Activated CD4-positive, alpha-beta T cell treated with anti-CD3 and anti-CD28 coated beads, Interleukin-2, Interleukin-6, amounts not matched to agents 100 ng/mL and 50 ng/mL, durations not matched to agents 16 hours and 8 hours (primary cell): ENCODE results near the gene ZNF71.

Experiments
- DNase-seq: peaks from one replicate; pipeline ENCODE4 v3.0.0-alpha.2; 2020

The ZNF71 gene

DNA sequence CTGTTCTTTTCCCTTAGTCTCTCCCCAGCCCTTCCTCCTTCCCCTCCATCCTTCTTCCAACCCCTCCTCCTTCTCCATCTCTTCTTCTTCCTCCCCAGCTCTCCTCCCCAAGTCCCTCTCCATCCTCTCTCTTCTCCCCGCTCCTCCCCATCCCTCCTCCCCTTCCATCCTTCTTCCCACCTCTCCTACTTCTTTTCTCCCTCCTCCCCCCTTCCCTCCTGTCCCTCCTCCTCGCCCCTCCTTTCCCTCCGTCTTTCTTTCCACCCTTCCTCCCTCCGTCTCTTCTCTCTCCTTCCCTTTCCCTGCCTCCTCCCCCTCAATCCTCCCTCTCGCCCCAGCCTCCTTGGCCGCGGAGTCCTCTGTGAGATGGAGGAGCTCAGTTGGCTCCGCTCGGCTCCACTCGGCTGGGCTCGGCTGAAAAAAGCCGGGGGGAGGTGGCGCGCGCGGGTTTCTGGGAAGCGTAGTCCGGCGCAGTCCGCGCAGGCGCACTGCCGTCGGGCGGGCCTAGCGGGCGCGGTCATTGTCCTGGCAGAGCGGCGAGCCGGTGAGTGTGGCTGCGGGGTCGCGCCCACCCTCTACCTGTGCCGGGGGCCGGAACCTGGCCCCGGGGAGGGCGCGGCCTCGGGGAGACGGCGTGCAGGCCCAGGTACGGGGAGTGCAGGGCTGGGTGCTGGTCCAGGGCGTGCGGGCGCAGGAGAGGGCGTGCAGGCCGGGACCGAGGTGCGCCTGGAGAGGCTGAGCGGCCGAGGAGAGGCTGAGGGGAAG is at the start of gene ZNF71:
Gene ZNF71 (plus strand): TSS at position 520 of the 765 bp plus-strand sequence. CDS start 6,257 bp downstream, outside the sequence.
- peak; percentile 92 for DNase-seq

- no peak for DNase-seq
Measured at GRCh38 chr19:56547535-56547934, 47.6 kb upstream of the ZNF71 start.

DNA sequence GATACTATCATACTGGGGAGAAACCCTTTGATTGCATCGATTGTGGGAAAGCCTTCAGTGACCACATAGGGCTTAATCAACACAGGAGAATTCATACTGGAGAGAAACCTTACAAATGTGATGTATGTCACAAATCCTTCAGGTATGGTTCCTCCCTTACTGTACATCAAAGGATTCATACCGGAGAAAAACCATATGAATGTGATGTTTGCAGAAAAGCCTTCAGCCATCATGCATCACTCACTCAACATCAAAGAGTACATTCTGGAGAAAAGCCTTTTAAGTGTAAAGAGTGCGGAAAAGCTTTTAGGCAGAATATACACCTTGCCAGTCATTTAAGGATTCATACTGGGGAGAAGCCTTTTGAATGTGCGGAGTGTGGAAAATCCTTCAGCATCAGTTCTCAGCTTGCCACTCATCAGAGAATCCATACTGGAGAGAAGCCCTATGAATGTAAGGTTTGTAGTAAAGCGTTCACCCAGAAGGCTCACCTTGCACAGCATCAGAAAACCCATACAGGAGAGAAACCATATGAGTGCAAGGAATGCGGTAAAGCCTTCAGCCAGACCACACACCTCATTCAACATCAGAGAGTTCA is 40.7 kb upstream of the ZNF71 start:
- no peak for DNase-seq

DNA sequence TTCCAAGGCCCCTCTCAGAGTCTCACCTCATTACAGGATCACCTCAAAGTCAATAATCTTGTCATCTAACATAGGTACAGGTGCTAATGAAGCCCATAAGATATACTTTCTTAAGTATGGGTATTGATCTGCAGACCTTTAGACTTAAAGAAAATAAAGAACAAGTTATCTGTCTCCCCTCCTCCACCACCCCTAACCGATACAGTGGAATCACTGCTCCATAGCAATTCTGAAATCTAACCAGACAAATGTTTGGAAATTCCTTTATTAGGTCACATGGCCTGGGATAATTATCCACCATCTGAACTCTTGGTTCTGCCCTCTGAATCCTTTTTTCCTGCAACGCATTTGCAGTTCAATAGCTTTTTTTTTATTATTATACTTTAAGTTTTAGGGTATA is 32.3 kb upstream of the ZNF71 start:
- DNase-seq: no peak

DNA sequence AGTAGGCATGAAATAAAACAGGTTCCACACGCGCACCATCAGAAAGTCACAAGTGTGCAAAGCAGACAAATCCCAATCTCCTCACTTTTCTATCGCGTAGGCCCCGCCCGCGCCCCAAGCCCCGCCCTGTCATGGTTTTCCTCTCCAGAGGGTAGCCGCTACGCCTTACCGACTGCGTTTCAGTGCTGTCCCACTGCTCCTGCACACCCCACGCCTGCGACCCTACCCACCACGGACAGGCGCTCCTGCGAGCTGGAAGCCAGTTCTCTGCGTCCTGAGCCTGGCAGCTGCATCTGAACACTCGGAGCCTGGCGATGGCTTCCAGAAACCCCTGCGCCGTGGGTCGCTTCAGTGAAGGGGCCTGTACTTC is 28.2 kb upstream of the ZNF71 start:
- peak; percentile 38 for DNase-seq

DNA sequence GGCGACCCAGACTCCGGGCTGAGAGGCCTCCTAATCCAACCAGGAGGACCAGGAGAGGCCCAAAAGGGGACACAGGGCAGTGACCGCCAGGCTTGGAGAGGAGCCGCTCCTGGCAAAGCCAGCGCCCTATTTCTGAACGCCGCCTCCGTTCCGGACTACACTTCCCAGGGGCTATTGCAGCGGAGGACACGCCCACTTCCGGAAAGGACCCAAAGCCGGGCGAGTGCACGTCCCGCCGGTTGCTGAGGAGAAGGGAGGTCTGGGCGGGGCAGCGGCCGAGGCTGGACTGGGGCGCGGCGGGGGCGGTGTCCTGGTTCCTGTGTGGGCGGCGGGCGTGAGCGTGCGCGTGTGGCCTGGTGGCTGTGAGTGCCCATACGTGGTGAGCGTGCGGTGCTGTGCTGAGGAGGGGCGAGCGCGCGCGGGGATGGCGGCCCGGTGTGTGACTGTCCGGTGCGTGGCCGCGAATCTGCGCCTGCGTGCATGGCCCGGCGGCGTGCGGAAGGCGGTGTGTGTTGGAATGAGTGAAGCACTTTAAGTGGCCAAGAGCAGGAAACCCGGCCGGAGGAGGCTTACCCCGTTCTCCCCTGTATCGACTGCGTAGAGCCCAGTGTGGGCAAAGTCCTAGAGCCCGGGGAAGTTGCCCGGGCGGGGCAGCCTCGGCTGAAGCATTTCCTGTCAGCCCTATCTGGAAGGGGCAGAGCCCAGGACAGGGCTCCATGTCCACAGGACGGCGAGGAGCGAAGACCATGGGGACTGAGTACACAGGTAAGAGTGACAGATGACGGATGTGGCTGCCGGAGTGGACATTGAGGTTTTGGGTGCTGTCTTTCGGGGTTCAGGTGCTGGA is 27.6 kb upstream of the ZNF71 start, which contains the start of gene ZNF470:
Gene ZNF470 (plus strand): TSS at position 195 of the 847 bp plus-strand sequence. CDS start 2,844 bp downstream, outside the sequence.
- DNase-seq: peak; percentile 91

GRCh38 chr19:56572589-56572988 is 22.5 kb upstream of the ZNF71 start:
- no peak for DNase-seq

- no peak for DNase-seq
Measured at GRCh38 chr19:56573914-56574313, 21.2 kb upstream of the ZNF71 start.

GRCh38 chr19:56577719-56578602 is 17.1 kb upstream of the ZNF71 start:
- DNase-seq: no peak

DNA sequence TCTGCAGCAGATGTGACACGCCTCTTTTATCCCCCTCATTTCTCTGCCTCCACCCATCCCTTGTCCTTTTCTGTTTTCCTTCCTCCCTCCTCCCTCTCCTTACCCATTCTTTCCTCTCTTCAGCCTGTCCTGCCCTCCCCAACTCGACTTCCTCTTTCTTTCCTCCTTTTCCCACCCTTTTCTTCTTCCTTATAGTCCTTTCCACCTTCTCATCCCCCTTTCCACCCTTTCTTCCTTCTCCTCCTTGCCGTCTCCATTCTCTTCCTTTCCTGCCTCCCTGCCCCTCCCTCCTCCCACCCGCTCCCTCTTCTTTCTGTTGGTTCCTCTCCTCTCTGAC is 688 bp upstream of the ZNF71 start:
- no peak for DNase-seq

DNA sequence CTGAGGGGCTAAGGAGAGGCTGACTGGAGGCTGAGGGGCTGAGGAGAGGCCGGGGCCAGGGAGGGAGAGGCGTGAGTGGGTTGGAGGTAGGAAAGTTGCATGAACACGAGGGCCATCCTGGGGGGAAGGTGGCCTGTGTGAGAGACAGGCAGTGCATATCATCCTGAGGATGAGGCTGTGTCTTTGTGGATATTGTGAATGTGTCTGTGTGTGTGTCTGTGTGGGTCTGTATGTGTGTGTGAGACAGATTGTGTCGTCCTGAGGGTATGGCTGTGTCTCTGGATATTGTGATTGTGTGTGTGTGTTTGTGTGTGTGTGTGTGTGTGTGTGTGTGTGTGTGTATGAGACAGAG is 422 bp downstream of the ZNF71 start:
- no peak for DNase-seq

DNA sequence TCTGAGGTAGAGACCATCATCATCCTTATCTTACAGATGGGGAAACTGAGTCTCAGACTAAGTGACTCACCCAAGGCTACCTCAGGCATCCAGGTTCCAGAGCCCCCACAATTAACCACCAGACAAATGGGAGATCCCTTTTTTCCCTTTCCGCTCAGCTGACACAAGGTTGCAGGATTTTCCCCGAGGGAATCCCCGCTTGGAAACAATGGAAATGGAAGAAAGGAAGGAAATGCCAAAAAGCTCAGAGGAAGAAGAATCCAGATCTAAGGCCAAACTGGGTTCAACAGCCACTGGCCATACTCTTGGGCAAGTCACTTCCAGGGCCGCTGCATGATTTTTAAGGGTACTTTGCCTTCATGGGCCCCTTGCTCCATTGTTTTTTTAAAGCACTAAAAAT is 1.6 kb downstream of the ZNF71 start:
- no peak for DNase-seq

- DNase-seq: no peak
Measured at GRCh38 chr19:56597696-56598095, 2.6 kb downstream of the ZNF71 start.

DNA sequence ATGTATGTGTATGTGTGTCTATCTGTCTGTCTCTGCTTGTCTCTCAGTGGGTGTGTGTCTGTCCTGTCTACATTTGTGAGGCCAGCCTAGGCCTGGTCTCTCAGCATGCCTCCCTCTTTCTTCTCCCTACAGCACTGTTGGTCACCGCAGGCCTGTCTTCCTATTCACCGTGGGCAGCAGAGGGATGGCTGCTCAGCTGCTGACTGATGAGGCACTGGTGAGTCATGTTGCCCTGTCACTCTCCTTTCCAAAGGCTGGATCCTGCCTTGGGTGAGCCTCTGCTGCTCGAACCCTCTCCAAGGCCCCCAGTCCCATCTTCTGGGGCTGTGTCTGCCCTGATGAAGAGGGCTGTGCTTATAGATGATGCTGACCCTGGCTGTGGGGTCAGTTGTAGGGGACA is 6.3 kb downstream of the ZNF71 start:
- no peak for DNase-seq

DNA sequence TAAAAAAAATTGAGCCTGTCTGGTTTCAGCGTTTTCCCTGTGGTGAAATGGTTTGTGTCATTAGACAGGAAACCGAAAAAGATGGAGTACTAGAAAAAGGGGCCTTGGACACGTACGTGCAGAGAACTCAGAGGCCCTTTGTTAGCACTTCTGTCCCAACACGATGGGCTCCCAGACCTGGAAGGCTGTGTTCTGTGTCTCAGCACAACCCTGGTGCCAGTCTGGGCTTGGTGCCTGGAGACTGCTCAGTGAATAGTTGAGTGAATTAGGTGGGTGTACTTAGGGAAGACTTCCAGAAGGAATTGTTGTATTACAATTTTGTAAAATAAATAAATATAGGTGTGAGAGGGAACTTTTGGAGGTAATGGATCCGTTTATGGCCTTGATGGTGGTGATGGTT is 8.7 kb downstream of the ZNF71 start:
- no peak for DNase-seq

DNA sequence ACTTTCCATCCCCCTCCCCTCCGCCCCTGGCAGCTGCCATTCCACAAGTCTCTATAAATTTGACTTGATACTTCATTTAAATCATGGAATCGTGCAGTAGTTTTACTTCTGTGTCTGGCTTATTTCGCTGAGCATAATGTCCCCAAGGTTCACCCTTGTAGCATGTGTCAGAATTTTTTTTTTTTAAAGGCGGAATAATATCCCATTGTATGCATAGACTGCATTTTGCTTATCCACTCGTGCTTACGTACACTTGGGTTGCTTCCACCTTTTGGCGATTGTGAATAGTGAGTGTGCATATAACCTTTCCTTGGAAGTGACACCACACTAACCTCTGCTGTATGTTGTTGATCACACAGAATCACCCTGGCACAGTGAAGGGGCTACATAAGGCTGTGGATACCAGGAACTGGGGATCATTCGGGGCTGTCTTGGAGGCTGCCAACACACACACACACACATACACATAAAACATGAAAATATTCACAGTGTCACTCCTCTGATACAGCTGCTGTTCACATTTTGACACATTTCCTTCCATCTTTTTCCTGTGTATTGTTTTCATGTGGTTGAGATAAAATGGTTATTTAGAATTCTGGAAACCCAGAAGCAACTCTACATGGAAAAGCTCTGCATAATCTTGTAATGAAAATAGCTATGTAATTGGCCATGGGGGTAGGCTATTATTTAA is 13.3 kb downstream of the ZNF71 start:
- DNase-seq: no peak

- no peak for DNase-seq
Measured at GRCh38 chr19:56611288-56611687, 16.2 kb downstream of the ZNF71 start.

- no peak for DNase-seq
Measured at GRCh38 chr19:56612737-56613136, 17.6 kb downstream of the ZNF71 start.

GRCh38 chr19:56613639-56614038 is 18.5 kb downstream of the ZNF71 start:
- DNase-seq: no peak

DNA sequence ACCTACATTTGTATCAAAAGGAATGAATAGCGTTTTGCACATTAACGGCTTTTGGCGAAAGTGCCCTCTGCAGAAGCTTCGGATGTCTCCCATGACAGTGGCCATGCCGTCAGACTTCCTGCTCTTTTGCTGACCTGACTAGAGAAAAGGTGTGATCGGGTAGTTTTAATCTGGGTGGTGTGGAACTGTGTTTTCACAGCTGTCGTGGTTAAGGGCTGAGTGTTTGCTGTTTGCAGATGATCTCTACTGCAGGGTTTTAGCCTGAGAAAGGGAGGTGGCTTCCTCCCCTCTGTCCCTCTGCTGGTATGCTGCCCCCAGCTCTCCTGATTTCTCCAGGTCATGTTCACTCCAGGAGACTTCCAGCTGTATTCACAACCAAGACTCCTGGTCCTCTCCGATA is 22.4 kb downstream of the ZNF71 start:
- DNase-seq: no peak

DNA sequence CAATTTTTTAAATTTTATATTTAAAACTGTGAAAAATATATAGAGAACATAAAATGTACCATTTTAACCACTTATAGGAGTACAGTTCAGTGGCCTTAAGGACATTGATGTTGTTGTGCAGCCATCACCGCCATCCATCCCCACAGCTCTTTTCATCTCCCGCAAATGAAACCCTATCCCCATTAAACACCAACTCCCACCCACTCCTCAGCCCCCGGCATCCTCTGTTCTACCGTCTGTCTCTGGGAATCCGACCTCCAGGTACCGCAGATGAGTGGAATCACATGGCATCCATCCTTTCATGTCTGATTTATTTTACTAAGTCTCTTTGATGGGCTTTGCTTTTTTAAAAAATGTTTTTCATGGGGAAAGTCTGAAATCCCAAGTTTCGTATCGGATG is 24.0 kb downstream of the ZNF71 start:
- no peak for DNase-seq

- DNase-seq: no peak
Measured at GRCh38 chr19:56622374-56622773, 27.3 kb downstream of the ZNF71 start.
